Fibroblast of the aortic adventitia (primary cell): ENCODE measurements around the gene WDR17. TPM values are rescaled to one million over a fixed set of nuclear protein-coding genes. Genes with fewer than 3 reads are reported as not detected.

Experiments
- DNase-seq: peaks from one replicate; pipeline ENCODE4 v3.0.0-alpha.2; 2010; ENCODE audit warnings: low read depth
- H3K4me3 ChIP-seq: 2 replicates; pipeline ENCODE4 v1.5.1; 2011; ENCODE audit warnings: low read depth, mild to moderate bottlenecking, control low read depth, low read length, moderate library complexity
- total RNA-seq: library from RNA; depleted of rRNA; stranded (reverse); fragments of >200 nt; gene quantifications from 2 replicates; pipeline ENCODE4 v1.2.3, GENCODE V29; 2012; ENCODE audit warnings: low replicate concordance
- TF ChIP-seq, protein P1 (sequence below): IDR thresholded peaks from 2 replicates; pipeline ENCODE4 v1.5.1; 2011; ENCODE audit warnings: mild to moderate bottlenecking, low read length, control low read depth, inconsistent platforms; ENCODE audit not compliant: insufficient read depth

The WDR17 gene
- total RNA-seq, 1 donor = 2.6 TPM

DNA sequence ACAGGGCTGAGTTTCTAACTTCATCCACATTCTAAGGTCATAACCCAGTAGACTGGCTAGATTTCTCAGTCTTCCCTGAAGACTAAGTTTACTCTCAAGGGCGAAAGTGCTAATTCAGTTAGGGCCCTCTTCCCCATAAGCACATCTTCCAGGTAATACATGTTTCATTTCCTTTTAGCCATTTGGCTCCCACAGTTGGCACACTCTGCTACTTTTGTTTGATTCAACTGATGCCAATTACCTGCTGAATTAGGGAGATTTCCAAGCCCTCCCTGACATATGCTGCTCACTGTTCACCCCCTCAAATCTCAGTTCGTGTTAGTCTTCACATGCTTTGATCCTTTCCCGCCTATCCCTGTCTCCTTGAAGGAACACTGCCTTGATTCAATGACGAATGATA lies 17.0 kb upstream of the WDR17 start:
- DNase-seq = no peak
- H3K4me3 ChIP-seq = no peak overlapping the region
- TF ChIP-seq, protein P1, sequence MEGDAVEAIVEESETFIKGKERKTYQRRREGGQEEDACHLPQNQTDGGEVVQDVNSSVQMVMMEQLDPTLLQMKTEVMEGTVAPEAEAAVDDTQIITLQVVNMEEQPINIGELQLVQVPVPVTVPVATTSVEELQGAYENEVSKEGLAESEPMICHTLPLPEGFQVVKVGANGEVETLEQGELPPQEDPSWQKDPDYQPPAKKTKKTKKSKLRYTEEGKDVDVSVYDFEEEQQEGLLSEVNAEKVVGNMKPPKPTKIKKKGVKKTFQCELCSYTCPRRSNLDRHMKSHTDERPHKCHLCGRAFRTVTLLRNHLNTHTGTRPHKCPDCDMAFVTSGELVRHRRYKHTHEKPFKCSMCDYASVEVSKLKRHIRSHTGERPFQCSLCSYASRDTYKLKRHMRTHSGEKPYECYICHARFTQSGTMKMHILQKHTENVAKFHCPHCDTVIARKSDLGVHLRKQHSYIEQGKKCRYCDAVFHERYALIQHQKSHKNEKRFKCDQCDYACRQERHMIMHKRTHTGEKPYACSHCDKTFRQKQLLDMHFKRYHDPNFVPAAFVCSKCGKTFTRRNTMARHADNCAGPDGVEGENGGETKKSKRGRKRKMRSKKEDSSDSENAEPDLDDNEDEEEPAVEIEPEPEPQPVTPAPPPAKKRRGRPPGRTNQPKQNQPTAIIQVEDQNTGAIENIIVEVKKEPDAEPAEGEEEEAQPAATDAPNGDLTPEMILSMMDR = no peak

DNA sequence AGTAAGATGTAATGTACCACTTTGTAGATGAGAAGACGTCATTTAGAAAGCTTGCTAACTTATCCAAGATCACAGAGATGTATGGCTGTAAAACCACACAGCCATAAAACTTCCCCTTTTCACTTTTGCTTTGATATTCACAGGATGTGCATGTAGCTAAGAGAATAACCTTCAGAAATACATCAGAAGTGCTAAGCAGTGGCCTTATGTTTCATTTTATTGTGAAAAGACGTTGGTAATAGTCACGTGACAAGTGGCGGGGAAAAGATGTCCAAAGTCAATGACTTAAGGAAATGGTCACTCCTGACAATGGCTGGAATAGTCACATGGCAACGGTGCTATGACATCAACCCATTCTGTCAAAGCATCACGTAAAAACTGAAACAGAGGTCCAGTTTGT lies 12.9 kb upstream of the WDR17 start:
- DNase-seq = no peak
- TF ChIP-seq, protein P1 = no peak
- H3K4me3 ChIP-seq = no peak overlapping the region

DNA sequence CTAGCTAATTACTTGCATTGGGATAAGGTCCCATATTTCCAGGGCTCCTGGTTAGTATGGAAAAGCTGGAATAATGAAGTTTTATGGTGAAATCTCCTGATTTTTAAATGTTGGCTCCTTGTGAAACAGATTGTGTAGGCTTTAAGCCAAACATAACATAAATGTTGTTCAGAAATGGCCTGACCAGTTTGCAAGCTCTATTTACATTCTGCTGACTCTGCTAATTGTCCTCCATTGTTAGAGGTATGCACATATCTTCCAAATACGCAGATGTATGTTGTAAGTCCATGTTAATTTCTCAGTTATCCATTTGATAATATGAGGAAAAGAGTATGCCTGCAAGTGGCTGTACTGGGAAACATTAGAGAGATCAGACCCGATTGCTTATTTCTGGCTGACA lies 11.9 kb upstream of the WDR17 start:
- TF ChIP-seq, protein P1 = no peak
- no peak for DNase-seq

DNA sequence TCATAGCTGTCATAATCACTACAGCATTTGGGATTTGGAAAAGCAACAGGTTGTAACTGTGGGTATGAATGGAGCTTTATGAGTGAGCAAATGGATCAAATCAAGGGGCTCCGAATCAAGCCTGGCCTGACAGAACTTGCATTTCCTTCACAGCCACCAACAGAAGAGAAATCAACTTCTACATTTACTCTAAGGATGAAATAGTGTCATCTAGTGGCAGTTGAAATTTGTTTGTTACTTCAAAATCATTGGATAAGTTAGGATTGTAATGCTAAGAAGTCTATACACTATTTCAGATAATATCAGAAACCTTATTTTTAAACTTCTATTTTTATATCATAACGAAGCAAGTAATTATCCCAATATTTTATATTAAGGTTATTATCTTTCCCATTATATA lies 10.7 kb upstream of the WDR17 start:
- H3K4me3 ChIP-seq = no peak overlapping the region
- TF ChIP-seq, protein P1 = peak; percentile 23
- no peak for DNase-seq

More for the DNA sequence above, 11.9 kb upstream of the WDR17 start:
- H3K4me3 ChIP-seq = no peak overlapping the region

DNA sequence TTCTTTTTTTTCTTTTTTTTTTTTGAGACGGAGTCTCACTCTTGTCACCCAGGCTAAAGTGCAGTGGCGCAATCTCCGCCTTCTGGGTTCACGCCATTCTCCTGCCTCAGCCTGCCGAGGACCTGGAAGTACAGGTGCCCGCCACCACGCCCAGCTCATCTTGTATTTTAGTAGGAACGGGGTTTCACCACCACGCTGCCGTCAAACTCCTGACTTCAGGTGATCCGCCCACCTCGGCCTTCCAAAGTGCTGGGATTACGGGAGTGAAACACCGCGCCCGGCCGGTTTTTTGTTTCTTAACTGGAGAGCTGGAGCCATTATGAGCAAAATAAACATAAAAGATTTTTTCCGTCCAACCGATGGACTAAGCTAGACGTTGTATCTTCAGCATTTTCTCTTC lies 1.9 kb upstream of the WDR17 start:
- H3K4me3 ChIP-seq = no peak overlapping the region
- no peak for DNase-seq
- TF ChIP-seq, protein P1 = no peak

DNA sequence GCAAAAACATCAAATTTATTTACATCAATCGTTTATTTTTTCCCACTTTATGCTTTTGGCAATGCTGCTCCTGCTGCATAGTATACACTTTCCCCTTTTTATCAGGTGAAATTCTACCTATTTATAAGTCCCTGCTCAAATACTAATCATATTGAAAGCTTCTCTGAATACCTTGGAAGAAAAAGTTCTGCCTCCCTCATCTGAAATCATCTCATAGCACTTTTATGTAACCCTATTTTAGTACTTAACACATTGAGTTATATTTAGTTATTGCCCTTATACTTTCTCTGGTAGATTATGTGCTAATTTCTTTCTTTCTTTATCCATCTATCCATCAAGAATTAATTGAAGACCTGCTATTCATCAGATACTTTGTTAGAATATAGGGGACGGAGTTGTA lies 1.1 kb upstream of the WDR17 start:
- TF ChIP-seq, protein P1 = no peak
- no peak overlapping the region for H3K4me3 ChIP-seq
- no peak for DNase-seq

DNA sequence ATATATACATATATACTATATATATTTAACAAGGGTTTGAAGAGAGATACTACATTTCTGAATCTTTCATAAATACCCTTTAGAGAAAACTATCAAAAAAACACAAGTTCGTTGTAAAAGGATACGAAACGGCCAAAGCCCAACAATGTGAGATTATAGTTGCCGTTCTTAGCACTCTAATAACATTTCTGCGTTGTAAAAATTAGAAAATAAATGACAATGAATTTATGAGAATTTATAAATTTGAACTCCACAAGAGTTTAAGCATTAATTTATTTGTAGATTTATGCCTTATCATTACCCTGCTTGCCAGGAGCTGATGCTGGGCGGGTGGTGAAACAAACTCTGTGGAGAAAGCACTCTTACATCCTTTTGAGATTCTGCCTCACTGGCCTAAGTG lies 1.1 kb downstream of the WDR17 start:
- TF ChIP-seq, protein P1 = no peak
- no peak overlapping the region for H3K4me3 ChIP-seq
- no peak for DNase-seq
